Body of pancreas (tissue), 4 donors: Measurements from ENCODE around the gene DCDC2B.

Source experiments
- CTCF ChIP-seq, 7 experiments: fragments of 450-650 bp in 4 of 7; fragments of 200-600 bp in 3 of 7; sonication (generic) in 3 of 7; IDR thresholded peaks; one replicate each; pipeline ENCODE4 v1.5.1; 2016 to 2019; ENCODE audit warnings: antibody characterized with exemption in 7 of 7
- POLR2A ChIP-seq, 3 donors: fragments of 450-650 bp; IDR thresholded peaks; one replicate each; pipeline ENCODE4 v1.6.1; 2016; ENCODE audit warnings: antibody characterized with exemption in 3 of 3, mild to moderate bottlenecking in 2 of 3

- no peak for TF ChIP-seq CTCF (IDR thresholded peaks at IDR 0.05)
- TF ChIP-seq POLR2A (IDR thresholded peaks at IDR 0.05), result no peak
Measured at GRCh38 chr1:32242341-32242851, 33.5 kb downstream of the DCDC2B start.
